Astrocyte of the cerebellum (primary cell): ENCODE measurements around the gene EXOC5.

Experiments used
- DNase-seq: peaks from one replicate; pipeline ENCODE4 v3.0.0-alpha.2; 2011; ENCODE audit warnings: low read depth
- H3K4me3 ChIP-seq: 2 replicates; pipeline ENCODE4 v1.5.1; 2011; ENCODE audit warnings: mild to moderate bottlenecking, low read depth, low read length, moderate library complexity
- in situ Hi-C: cut with HindIII; loops from 2 replicates; pipeline ENCODE4 v1.10.0; 2017; ENCODE audit warnings: low sequenced_read_pairs
- TF ChIP-seq, protein P1 (sequence below): IDR thresholded peaks from 2 replicates; pipeline ENCODE4 v1.5.1; 2012; ENCODE audit warnings: low read length, low read depth, moderate library complexity, mild to moderate bottlenecking; ENCODE audit errors: missing control alignments

Gene EXOC5

DNA sequence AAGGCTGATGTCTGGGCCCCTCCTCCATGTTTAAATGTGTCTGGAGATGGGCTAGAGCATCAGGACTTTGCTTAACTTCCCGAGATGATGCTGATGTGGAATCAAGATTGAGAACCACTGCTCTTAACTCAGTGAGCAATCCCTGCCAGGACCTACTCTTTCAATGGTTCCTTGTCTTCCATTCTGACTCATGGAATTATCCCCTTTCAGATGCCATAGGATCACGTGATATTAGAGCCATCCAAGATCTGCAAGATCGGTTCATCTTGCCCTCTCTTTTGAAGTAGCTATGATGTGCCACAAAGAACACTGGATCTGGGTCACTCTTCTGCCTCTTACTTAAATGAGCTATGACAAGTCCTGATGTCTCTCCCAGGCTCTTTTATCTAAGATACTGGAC is 96.8 kb downstream of the EXOC5 start:
- TF ChIP-seq, protein P1, sequence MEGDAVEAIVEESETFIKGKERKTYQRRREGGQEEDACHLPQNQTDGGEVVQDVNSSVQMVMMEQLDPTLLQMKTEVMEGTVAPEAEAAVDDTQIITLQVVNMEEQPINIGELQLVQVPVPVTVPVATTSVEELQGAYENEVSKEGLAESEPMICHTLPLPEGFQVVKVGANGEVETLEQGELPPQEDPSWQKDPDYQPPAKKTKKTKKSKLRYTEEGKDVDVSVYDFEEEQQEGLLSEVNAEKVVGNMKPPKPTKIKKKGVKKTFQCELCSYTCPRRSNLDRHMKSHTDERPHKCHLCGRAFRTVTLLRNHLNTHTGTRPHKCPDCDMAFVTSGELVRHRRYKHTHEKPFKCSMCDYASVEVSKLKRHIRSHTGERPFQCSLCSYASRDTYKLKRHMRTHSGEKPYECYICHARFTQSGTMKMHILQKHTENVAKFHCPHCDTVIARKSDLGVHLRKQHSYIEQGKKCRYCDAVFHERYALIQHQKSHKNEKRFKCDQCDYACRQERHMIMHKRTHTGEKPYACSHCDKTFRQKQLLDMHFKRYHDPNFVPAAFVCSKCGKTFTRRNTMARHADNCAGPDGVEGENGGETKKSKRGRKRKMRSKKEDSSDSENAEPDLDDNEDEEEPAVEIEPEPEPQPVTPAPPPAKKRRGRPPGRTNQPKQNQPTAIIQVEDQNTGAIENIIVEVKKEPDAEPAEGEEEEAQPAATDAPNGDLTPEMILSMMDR: no peak
- DNase-seq: no peak
- in situ Hi-C loops: no loop called here
- no peak overlapping the region for H3K4me3 ChIP-seq

DNA sequence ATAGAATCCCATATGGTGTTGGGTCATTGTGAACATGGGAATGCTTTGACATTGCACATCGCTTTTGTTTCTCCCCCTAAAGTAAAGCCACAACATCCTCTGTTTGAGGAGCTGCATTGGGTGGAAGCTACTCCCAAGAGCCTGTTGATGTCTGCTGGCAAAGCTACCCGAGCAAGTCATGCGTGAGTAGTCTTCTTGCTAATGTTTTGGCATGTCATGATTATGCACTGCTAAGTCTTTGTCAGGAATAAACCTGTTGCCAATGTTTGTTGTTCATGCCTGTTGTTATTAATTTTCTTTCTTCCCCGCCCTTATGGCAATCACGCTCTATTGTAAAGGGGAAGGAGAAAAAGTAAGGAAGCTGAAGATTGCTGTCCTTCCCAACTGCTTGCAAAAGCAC is 97.3 kb downstream of the EXOC5 start:
- H3K4me3 ChIP-seq: no peak overlapping the region
- TF ChIP-seq, protein P1: no peak
- DNase-seq: no peak
- in situ Hi-C loops: no loop called here

DNA sequence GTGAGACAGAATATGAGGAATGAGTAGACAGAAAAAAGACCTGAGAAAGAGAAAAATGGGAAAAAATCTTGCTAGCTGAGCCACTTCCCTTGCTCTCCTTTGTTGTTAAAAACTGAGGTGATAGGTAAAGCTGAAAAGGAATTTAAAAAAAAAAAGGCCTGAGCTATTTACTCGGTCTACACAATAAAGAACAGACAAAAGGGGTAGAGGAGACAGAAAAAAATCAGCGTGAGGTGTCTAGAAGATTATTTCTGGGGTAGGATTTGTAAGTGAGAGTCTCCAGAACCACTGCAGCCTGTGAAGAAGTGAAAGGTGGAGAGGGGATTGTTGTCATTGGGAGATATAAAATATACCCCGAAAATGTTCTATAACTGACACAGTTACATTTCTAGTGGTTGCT is 98.8 kb downstream of the EXOC5 start:
- no peak for DNase-seq
- TF ChIP-seq, protein P1: no peak
- H3K4me3 ChIP-seq: no peak overlapping the region
- in situ Hi-C loops: no loop called here

DNA sequence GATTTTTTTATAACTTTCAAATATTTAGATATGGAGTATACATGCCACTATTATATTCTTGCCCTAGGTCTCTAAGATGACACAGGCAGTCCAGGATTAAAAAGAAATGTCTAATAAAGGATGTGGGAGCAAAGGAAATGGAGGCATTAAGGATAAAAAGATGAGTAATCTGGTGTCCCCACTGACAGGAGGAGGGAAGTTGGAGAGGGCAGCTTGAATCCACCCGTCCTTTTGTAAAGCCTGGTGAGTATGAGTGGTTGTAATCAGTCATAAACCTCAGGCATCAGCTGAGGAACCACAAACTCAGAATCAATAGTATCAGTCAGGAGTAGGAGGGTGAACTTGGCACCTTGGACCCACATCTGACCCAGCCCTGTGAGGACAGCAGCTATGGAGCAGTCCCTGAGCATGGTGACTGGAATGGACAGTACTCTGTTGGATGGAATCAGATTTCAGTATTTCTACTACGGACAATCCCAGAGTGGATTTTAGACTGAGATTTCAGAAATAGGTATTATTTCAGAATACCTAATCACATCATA is 100.5 kb downstream of the EXOC5 start:
- TF ChIP-seq, protein P1: no peak
- in situ Hi-C loops: no loop called here
- no peak overlapping the region for H3K4me3 ChIP-seq
- no peak for DNase-seq

DNA sequence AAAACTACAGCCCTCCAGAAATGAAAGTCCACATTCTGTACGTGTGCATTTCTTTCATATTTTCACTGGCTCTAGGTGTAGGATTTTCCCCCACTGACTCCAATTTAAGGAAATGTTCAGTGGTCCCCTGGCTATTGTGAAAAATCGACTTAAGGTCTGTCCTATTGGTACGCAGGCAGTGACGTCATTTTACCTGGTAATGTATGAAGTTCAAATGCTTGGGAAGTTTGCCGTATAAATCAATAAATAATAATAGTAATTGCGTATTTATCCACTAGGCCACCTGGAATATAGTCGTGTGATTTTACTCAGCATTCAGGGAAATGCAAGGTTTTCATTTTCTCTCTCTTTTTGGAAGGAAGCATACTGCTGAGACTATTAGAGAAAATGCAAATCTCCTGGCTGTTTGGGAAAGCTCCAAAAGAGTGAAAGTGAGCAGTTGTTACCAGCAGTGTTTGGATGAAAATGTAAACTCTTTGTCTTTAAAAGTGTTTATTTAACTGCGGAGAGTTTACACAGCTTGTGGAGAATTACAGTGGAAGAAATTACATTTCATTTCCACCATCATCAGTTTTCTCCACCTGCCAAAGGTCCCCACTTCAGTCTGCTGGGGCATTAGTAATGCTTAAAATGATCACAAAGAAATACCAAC is 107.0 kb downstream of the EXOC5 start:
- H3K4me3 ChIP-seq: no peak overlapping the region
- DNase-seq: no peak
- in situ Hi-C loops: no loop called here
- TF ChIP-seq, protein P1: no peak

DNA sequence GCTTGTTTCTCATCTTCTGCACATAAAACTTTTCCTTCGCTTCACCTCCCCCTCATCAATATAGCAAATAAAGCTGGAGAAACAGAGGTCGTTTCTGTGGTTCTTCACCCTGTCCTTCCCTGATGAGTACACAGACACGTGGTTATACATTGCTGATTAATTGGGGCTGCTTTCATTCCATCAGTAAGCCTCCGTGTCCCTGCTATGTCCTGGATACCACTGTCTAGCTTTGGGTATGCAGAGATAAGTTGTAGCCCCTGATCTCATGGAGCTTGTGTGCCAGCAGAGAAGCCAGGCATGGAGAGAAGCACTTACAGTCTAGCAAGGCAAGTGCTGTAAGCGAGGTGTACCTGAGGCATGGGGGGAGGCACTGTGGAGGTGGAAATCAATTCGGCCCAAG is 108.4 kb downstream of the EXOC5 start:
- in situ Hi-C loops: no loop called here
- DNase-seq: no peak
- no peak overlapping the region for H3K4me3 ChIP-seq
- TF ChIP-seq, protein P1: no peak
